Heart left ventricle (tissue), 16 donors: ENCODE data around the gene PGLYRP1. TPM values are rescaled to one million over a fixed set of nuclear protein-coding genes. Genes with fewer than 3 reads are reported as not detected.

Experiments used
- ATAC-seq, 4 donors: fragments of 200-7000 bp; cut with Tn5 transposase; one replicate each; pipeline ENCODE4 v1.9.1; 2020 to 2022; ENCODE audit warnings: moderate library complexity in 4 of 4, mild to moderate bottlenecking in 3 of 4, moderate number of reproducible peaks in 1 of 4
- DNase-seq, 5 donors: peaks; one replicate each; pipeline ENCODE4 v3.0.0-alpha.2; 2020
- H3K27ac ChIP-seq, 12 donors: fragments of 200-600 bp; sonication (generic) in 4 of 12; one replicate each; pipeline versions ENCODE4 v1.5.0 to v1.8.0; 2016 to 2022; ENCODE audit warnings: mild to moderate bottlenecking in 2 of 12
- H3K27me3 ChIP-seq, 9 donors: fragments of 200-600 bp; sonication (generic) in 2 of 9; one replicate each; pipeline versions ENCODE4 v1.5.1 to v1.8.0; 2016 to 2022; ENCODE audit warnings: mild to moderate bottlenecking in 3 of 9
- H3K36me3 ChIP-seq, 9 donors: fragments of 200-600 bp; sonication (generic) in 2 of 9; one replicate each; pipeline versions ENCODE4 v1.5.0 to v1.8.0; 2018 to 2022; ENCODE audit warnings: mild to moderate bottlenecking in 2 of 9
- H3K4me1 ChIP-seq, 12 donors: fragments of 200-600 bp; sonication (generic) in 4 of 12; one replicate each; pipeline versions ENCODE4 v1.5.0 to v1.8.0; 2016 to 2022; ENCODE audit warnings: mild to moderate bottlenecking in 3 of 12
- H3K4me3 ChIP-seq, 12 donors: fragments of 200-600 bp; sonication (generic) in 4 of 12; one replicate each; pipeline versions ENCODE4 v1.5.0 to v1.8.0; 2017 to 2022; ENCODE audit warnings: mild to moderate bottlenecking in 9 of 12, moderate library complexity in 4 of 12
- H3K9me3 ChIP-seq, 12 donors: fragments of 200-600 bp; sonication (generic) in 4 of 12; one replicate each; pipeline versions ENCODE4 v1.5.0 to v1.8.0; 2016 to 2022; ENCODE audit warnings: mild to moderate bottlenecking in 1 of 12
- CTCF ChIP-seq, 12 donors: fragments of 200-600 bp; sonication (generic) in 4 of 12; IDR thresholded peaks; one replicate each; pipeline versions ENCODE4 v1.5.0 to v1.8.0; 2018 to 2022; ENCODE audit warnings: antibody characterized with exemption in 12 of 12, mild to moderate bottlenecking in 5 of 12
- POLR2A ChIP-seq, 2 donors: fragments of 450-650 bp; IDR thresholded peaks; one replicate each; pipeline ENCODE4 v1.6.1; 2017; ENCODE audit warnings: antibody characterized with exemption in 2 of 2, mild to moderate bottlenecking in 2 of 2, moderate library complexity in 2 of 2
- WGBS, 4 donors: extraction: QIAGEN DNeasy Blood & Tissue Kit in 2 of 4; methylation state at CpG; one replicate each; pipeline versions ENCODE4 v1.1.5 to v1.1.7; 2013 to 2018; 5-methylcytosine and 5-hydroxymethylcytosine counted together
- intact Hi-C, 10 donors: fragments of 100-400 bp; cut with DNase I; formaldehyde crosslinking; loops; one replicate each; pipeline versions ENCODE4 v1.11.1 to v1.14.2; 2022
- polyA plus RNA-seq, 2 donors: library from polyadenylated mRNA; stranded (reverse); fragments of 200-250 nt; gene quantifications; one replicate each; pipeline ENCODE4 v1.2.3, GENCODE V29; 2013
- total RNA-seq, 9 donors: library from RNA; depleted of rRNA in 2 of 9; stranded (reverse); fragments of >200 nt in 2 of 9; fragmentation: NEBNext Ultra II Directional in 3 of 9; extraction: Animal tissue kit (Norgen Biotek cat#: 25700) in 3 of 9; gene quantifications; one replicate each; pipeline versions ENCODE4 v1.1.0 to v1.2.4, GENCODE V29; 2016 to 2023
- donor health status: ischemic (EF 13 %, LVEDD 7.1; RV severe dilation, severe dysfunction).
- donor health status: healthy with polysubstance abuse.
- donor health status: DM: no; HTN: yes; CAD: no.
- donor health status: DM: no; HTN: no; CAD: no.
- donor health status: ischemic (EF 25% LVEDD 6.9; RV normal size, moderate dysfunction).
- donor health status: ischemic (EF 25% LVEDD 5.7; RV mildly dilated, moderate dysfunction).
- donor health status: healthy.
- donor health status: DM: yes; HTN: yes; CAD: no.
- donor health status: ischemic (EF 35%, LVEDD 5.7; RV mildly dilated, moderate dysfunction).
- donor health status: nonischemic (EF 11% LVEDD 7.7; RV severe dilation, severe dysfunction).
- donor health status: DM: yes; HTN: yes; CAD: no.
- donor health status: PGD.
- donor health status: ischemic (EF 29% LVEDD 5.4; RV normal size, mild dysfunction).
- donor health status: nonischemic (EF 23%, LVEDD 6.1; RV moderate dilation, normal function).

PGLYRP1 gene
- total and polyA plus RNA-seq, 11 donors: 0.24 to 3.9 (median 0.53) TPM; not detected in 7

- TF ChIP-seq CTCF (IDR thresholded peaks at IDR 0.05) (no peak), POLR2A (IDR thresholded peaks at IDR 0.05) (no peak)
- Histone ChIP-seq H3K4me1 (no peaks in the 10 kb centered on the region), H3K9me3 (no peaks in the 10 kb centered on the region), H3K27me3 (peaks cover 0 to 72% (median 16%) of the 10 kb centered on the region in 9 donors), H3K36me3 (no peaks in the 10 kb centered on the region), H3K27ac (no peak overlapping the region), H3K4me3 (no peak overlapping the region)
- intact Hi-C loops: no loop called here
- DNase-seq (no peak), ATAC-seq (no peak)
- WGBS, 4 donors: 67 to 89% (median 75%) methylated on average over 1 of the region's 1 CpG
These were observed 44.8 kb upstream of the PGLYRP1 start for GRCh38 chr19:46067691-46068090.

DNA sequence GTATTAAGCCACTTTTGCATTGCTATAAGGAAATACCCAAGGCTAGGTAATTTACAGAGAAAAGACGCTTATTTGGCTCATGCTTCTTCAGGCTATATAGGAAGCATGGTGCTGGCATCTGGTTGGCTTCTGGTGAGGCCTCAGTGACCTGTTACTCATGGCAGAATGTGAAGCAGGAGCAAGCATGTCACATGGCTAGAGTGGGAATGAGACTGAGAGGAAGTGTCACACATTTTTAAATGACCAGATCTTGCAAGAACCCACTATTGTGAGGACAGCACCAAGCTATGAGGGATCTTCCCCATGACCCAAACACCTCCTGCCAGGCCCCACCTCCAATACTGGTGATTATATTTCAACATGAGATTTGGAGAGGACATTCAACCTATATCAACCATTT is 43.6 kb upstream of the PGLYRP1 start:
- TF ChIP-seq POLR2A (IDR thresholded peaks at IDR 0.05): no peak
- Histone ChIP-seq H3K36me3 (no peaks in the 10 kb centered on the region), H3K27ac (no peak overlapping the region), H3K4me1 (no peaks in the 10 kb centered on the region), H3K4me3 (no peak overlapping the region), H3K9me3 (no peaks in the 10 kb centered on the region), H3K27me3 (peaks cover 0 to 68% (median 11%) of the 10 kb centered on the region in 9 donors)
- intact Hi-C loops: no loop called here
- WGBS, 4 donors: 73 to 93% (median 79%) methylated on average over 1 of the region's 1 CpG
- no peak for ATAC-seq
- DNase-seq: no peak

DNA sequence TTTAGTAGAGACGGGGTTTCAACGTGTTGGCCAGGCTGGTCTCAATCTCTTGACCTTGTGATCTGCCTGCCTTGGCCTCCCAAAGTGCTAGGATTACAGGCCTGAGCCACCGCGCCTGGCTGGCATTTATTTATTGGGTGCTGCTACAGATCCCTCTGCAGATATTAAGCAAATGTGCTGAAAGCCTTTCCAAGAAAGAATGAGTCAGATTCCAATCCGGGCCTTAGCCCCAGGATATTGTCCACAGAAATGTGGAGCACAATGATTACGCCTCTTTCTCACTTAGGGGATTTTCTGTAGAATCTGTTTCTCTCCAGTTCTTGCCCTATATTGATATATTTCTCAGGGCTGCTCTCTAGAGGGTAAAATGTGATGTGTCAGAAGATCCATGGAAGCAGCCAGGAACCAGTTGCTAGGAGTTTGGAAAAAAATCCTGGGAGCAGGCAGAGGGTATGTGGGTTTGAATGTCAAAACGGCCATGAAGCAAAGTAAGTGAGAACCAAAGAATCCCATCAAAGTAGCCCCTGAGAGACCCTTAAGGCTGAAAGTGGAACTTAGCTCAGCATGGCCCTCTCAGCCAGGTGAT is 42.7 kb upstream of the PGLYRP1 start:
- intact Hi-C loops: no loop called here
- no peak for TF ChIP-seq POLR2A (IDR thresholded peaks at IDR 0.05)
- no peak for TF ChIP-seq CTCF (IDR thresholded peaks at IDR 0.05)
- 71 to 78% (median 75%) methylated on average over 7 of the region's 7 CpGs for WGBS, 4 donors
- Histone ChIP-seq H3K4me1 (no peaks in the 10 kb centered on the region), H3K27ac (no peak overlapping the region), H3K9me3 (peaks cover 0 to 7% (median 0%) of the 10 kb centered on the region in 12 donors), H3K27me3 (peaks cover 0 to 61% (median 10%) of the 10 kb centered on the region in 9 donors), H3K4me3 (no peak overlapping the region), H3K36me3 (no peaks in the 10 kb centered on the region)
- ATAC-seq (no peak), DNase-seq (no peak)

- DNase-seq (no peak), ATAC-seq (no peak)
- no peak overlapping the region for H3K4me3 ChIP-seq
- H3K27me3 ChIP-seq: peaks cover 0 to 53% (median 10%) of the 10 kb centered on the region in 9 donors
- H3K27ac ChIP-seq: no peak overlapping the region
- 66 to 71% (median 68%) methylated on average over 3 of the region's 3 CpGs for WGBS, 4 donors
- no peaks in the 10 kb centered on the region for H3K4me1 ChIP-seq
- H3K36me3 ChIP-seq: no peaks in the 10 kb centered on the region
- no peak for TF ChIP-seq POLR2A (IDR thresholded peaks at IDR 0.05)
- no peak for TF ChIP-seq CTCF (IDR thresholded peaks at IDR 0.05)
- peaks cover 0 to 16% (median 0%) of the 10 kb centered on the region in 12 donors for H3K9me3 ChIP-seq
- intact Hi-C loops: no loop called here
These were observed 40.3 kb upstream of the PGLYRP1 start for GRCh38 chr19:46063201-46063600.

DNA sequence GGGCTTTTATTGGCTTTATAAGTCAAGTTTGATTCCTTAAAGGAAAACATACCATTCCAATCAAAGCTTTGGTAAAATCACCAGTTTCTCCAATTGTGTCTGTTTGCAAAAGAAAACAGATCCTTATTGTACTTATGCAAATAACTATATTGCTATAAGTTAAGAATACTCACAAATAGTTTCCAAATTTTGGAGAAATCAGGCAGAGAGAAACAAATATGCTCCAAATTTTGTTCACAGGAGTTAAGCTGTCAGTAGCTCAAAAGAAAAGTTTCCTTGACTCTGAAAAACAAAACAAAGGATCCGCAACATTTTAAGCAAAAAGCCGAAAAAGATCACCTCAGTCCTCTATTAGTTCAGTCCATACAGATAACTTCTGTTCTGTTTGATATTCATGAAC is 37.2 kb upstream of the PGLYRP1 start:
- H3K4me3 ChIP-seq: no peak overlapping the region
- ATAC-seq (no peak), DNase-seq (no peak)
- TF ChIP-seq CTCF (IDR thresholded peaks at IDR 0.05) (no peak), POLR2A (IDR thresholded peaks at IDR 0.05) (no peak)
- no peaks in the 10 kb centered on the region for H3K4me1 ChIP-seq
- peaks cover 0 to 16% (median 0%) of the 10 kb centered on the region in 12 donors for H3K9me3 ChIP-seq
- H3K27me3 ChIP-seq: peaks cover 0 to 54% (median 15%) of the 10 kb centered on the region in 9 donors
- 81 to 87% (median 86%) methylated on average over 2 of the region's 2 CpGs for WGBS, 4 donors
- no peak overlapping the region for H3K27ac ChIP-seq
- intact Hi-C loops: no loop called here
- H3K36me3 ChIP-seq: no peaks in the 10 kb centered on the region
